BLaER1 (cell line): ENCODE measurements around the gene ARSJ.

Source experiments
- H3K27ac ChIP-seq: shearing (Covaris generic); formaldehyde crosslinking; 2 replicates; pipeline ENCODE4 v1.8.1; 2022
- H3K27me3 ChIP-seq: shearing (Covaris generic); formaldehyde crosslinking; 2 replicates; pipeline ENCODE4 v1.8.1; 2022
- H3K36me3 ChIP-seq: shearing (Covaris generic); formaldehyde crosslinking; 2 replicates; pipeline ENCODE4 v1.8.1; 2022
- H3K4me1 ChIP-seq: shearing (Covaris generic); formaldehyde crosslinking; 2 replicates; pipeline ENCODE4 v1.8.1; 2022
- H3K4me2 ChIP-seq: shearing (Covaris generic); formaldehyde crosslinking; 2 replicates; pipeline ENCODE4 v1.8.1; 2022
- H3K4me3 ChIP-seq: shearing (Covaris generic); formaldehyde crosslinking; 2 replicates; pipeline ENCODE4 v1.8.1; 2022
- H3K9ac ChIP-seq: shearing (Covaris generic); formaldehyde crosslinking; 2 replicates; pipeline ENCODE4 v1.8.1; 2022
- H3K9me3 ChIP-seq: shearing (Covaris generic); formaldehyde crosslinking; 2 replicates; pipeline ENCODE4 v1.8.1; 2022
- H4K20me1 ChIP-seq: shearing (Covaris generic); formaldehyde crosslinking; 2 replicates; pipeline ENCODE4 v1.8.1; 2022
- Cebpa-rat ChIP-seq: shearing (Covaris generic); IDR thresholded peaks from 2 replicates; pipeline ENCODE4 v1.8.1; 2022

Gene ARSJ

GRCh38 chr4:113979148-113979904, at the start of gene ARSJ:
Gene ARSJ, minus strand, starts transcription at chr4:113979647. Its CDS starts 813 bp downstream, at chr4:113978834.
- no peak within 1 kb of the TSS for H3K27ac ChIP-seq
- no peak within 1 kb of the TSS for H3K4me2 ChIP-seq

GRCh38 chr4:114028071-114028470, 48.6 kb upstream of the ARSJ start:
- no peak overlapping the region for H3K4me2 ChIP-seq
- no peak overlapping the region for H3K9ac ChIP-seq
- H3K27ac ChIP-seq: no peak overlapping the region
- no peaks in the 10 kb centered on the region for H3K27me3 ChIP-seq
- H3K36me3 ChIP-seq: no peaks in the 10 kb centered on the region
- no peaks in the 10 kb centered on the region for H4K20me1 ChIP-seq
- no peak for TF ChIP-seq Cebpa-rat
- no peaks in the 10 kb centered on the region for H3K9me3 ChIP-seq
- H3K4me1 ChIP-seq: no peaks in the 10 kb centered on the region
- no peak overlapping the region for H3K4me3 ChIP-seq

More at GRCh38 chr4:113979148-113979904, at the start of gene ARSJ:
- Histone ChIP-seq H3K9me3 (peaks cover 8% of the 10 kb centered on the region), H3K4me3 (no peak within 1 kb of the TSS), H4K20me1 (no peaks in the 10 kb centered on the region), H3K4me1 (no peaks in the 10 kb centered on the region), H3K36me3 (no peaks in the 10 kb centered on the region), H3K9ac (no peak within 1 kb of the TSS), H3K27me3 (no peaks in the 10 kb centered on the region)
- TF ChIP-seq Cebpa-rat: no peak

- Histone ChIP-seq H4K20me1 (no peaks in the 10 kb centered on the region), H3K4me2 (no peak overlapping the region), H3K9ac (no peak overlapping the region), H3K27ac (no peak overlapping the region), H3K4me3 (no peak overlapping the region), H3K9me3 (no peaks in the 10 kb centered on the region), H3K36me3 (no peaks in the 10 kb centered on the region), H3K4me1 (no peaks in the 10 kb centered on the region), H3K27me3 (no peaks in the 10 kb centered on the region)
- TF ChIP-seq Cebpa-rat: no peak
Measured at GRCh38 chr4:114027596-114027995, 48.1 kb upstream of the ARSJ start.

- Histone ChIP-seq H3K36me3 (no peaks in the 10 kb centered on the region), H3K4me2 (no peak overlapping the region), H4K20me1 (no peaks in the 10 kb centered on the region), H3K9me3 (no peaks in the 10 kb centered on the region), H3K4me3 (no peak overlapping the region), H3K4me1 (no peaks in the 10 kb centered on the region), H3K27me3 (no peaks in the 10 kb centered on the region), H3K27ac (no peak overlapping the region), H3K9ac (no peak overlapping the region)
- no peak for TF ChIP-seq Cebpa-rat
Measured at GRCh38 chr4:114026447-114026846, 47.0 kb upstream of the ARSJ start.

- no peak overlapping the region for H3K27ac ChIP-seq
- no peak overlapping the region for H3K4me2 ChIP-seq
- H3K36me3 ChIP-seq: no peaks in the 10 kb centered on the region
- H3K9ac ChIP-seq: no peak overlapping the region
- no peaks in the 10 kb centered on the region for H3K9me3 ChIP-seq
- H3K27me3 ChIP-seq: no peaks in the 10 kb centered on the region
- H4K20me1 ChIP-seq: no peaks in the 10 kb centered on the region
- TF ChIP-seq Cebpa-rat: no peak
- no peaks in the 10 kb centered on the region for H3K4me1 ChIP-seq
- H3K4me3 ChIP-seq: no peak overlapping the region
Measured at GRCh38 chr4:114025176-114025777, 45.8 kb upstream of the ARSJ start.

GRCh38 chr4:114021451-114021850, 42.0 kb upstream of the ARSJ start:
- Histone ChIP-seq H3K27ac (no peak overlapping the region), H4K20me1 (no peaks in the 10 kb centered on the region), H3K4me2 (no peak overlapping the region), H3K9ac (no peak overlapping the region), H3K9me3 (no peaks in the 10 kb centered on the region), H3K36me3 (no peaks in the 10 kb centered on the region), H3K27me3 (no peaks in the 10 kb centered on the region), H3K4me3 (no peak overlapping the region), H3K4me1 (no peaks in the 10 kb centered on the region)
- no peak for TF ChIP-seq Cebpa-rat

- no peaks in the 10 kb centered on the region for H3K27me3 ChIP-seq
- H3K27ac ChIP-seq: no peak overlapping the region
- no peaks in the 10 kb centered on the region for H3K9me3 ChIP-seq
- H3K4me3 ChIP-seq: no peak overlapping the region
- no peak overlapping the region for H3K9ac ChIP-seq
- H3K36me3 ChIP-seq: no peaks in the 10 kb centered on the region
- H3K4me2 ChIP-seq: no peak overlapping the region
- no peaks in the 10 kb centered on the region for H4K20me1 ChIP-seq
- TF ChIP-seq Cebpa-rat: no peak
- H3K4me1 ChIP-seq: no peaks in the 10 kb centered on the region
Measured at GRCh38 chr4:114019969-114020358, 40.5 kb upstream of the ARSJ start.

- Histone ChIP-seq H3K27me3 (no peaks in the 10 kb centered on the region), H3K4me2 (no peak overlapping the region), H3K4me1 (no peaks in the 10 kb centered on the region), H3K27ac (no peak overlapping the region), H3K9ac (no peak overlapping the region), H4K20me1 (no peaks in the 10 kb centered on the region), H3K9me3 (no peaks in the 10 kb centered on the region), H3K36me3 (no peaks in the 10 kb centered on the region), H3K4me3 (no peak overlapping the region)
- no peak for TF ChIP-seq Cebpa-rat
Measured at GRCh38 chr4:114019276-114019968, 40.0 kb upstream of the ARSJ start.

GRCh38 chr4:114017120-114017917, 37.9 kb upstream of the ARSJ start:
- Histone ChIP-seq H3K27ac (no peak overlapping the region), H3K36me3 (no peaks in the 10 kb centered on the region), H3K9me3 (no peaks in the 10 kb centered on the region), H3K4me3 (no peak overlapping the region), H3K27me3 (no peaks in the 10 kb centered on the region), H4K20me1 (no peaks in the 10 kb centered on the region), H3K4me2 (no peak overlapping the region), H3K4me1 (no peaks in the 10 kb centered on the region), H3K9ac (no peak overlapping the region)
- no peak for TF ChIP-seq Cebpa-rat
